Caco-2 (cell line): Measurements from ENCODE around the gene PFKM. TPM values are rescaled to one million over a fixed set of nuclear protein-coding genes. Genes with fewer than 3 reads are reported as not detected.

Experiments
- BruUV-seq: library from RNA; stranded (reverse); fragments of 400-500 nt; replicated peaks from 2 replicates; lab custom pipeline; 2021; lab: Mats Ljungman, UMichigan
- CTCF ChIA-PET: fragments of 300-600 bp; sonication (Branson Sonifier 250); formaldehyde crosslinking; loops from one replicate; lab custom pipeline; 2022; ENCODE audit warnings: antibody characterized with exemption; lab: Charles Lee
- POLR2A ChIA-PET: fragments of 300-600 bp; sonication (Branson Sonifier 250); formaldehyde crosslinking; loops from one replicate; lab custom pipeline; 2022; ENCODE audit warnings: antibody characterized with exemption; lab: Charles Lee
- DNase-seq, 2 experiments: peaks; one replicate each; pipeline versions ENCODE4 v3.0.0 to v3.0.0-alpha.2; 2020 to 2022
- H3K27me3 ChIP-seq: replicated peaks from 2 replicates; pipeline ENCODE4 v1.6.0; 2011; ENCODE audit warnings: low read length; ENCODE audit not compliant: control insufficient read depth, insufficient read depth
- H3K36me3 ChIP-seq: 2 replicates; pipeline ENCODE4 v1.5.1; 2011; ENCODE audit warnings: low read length; ENCODE audit not compliant: control insufficient read depth, insufficient read depth
- H3K4me1 ChIP-seq: fragments of 250-450 bp; sonication (Bioruptor Pico); 2 replicates; pipeline ENCODE4 v1.5.1; 2020; ENCODE audit warnings: mild to moderate bottlenecking
- H3K4me3 ChIP-seq: 2 replicates; pipeline ENCODE4 v1.5.1; 2011; ENCODE audit warnings: low read depth, mild to moderate bottlenecking, control low read depth, low read length
- H3K9me3 ChIP-seq: fragments of 250-450 bp; sonication (Bioruptor Pico); 2 replicates; pipeline ENCODE4 v1.5.1; 2020; ENCODE audit warnings: mild to moderate bottlenecking, moderate library complexity
- H3K27ac Mint-ChIP-seq: one replicate; pipeline ENCODE4 v1.8.0; 2022; ENCODE audit warnings: mixed read lengths; ENCODE audit not compliant: unreplicated experiment
- H3K27me3 Mint-ChIP-seq: one replicate; pipeline ENCODE4 v1.8.0; 2022; ENCODE audit warnings: mixed read lengths; ENCODE audit not compliant: insufficient read depth, unreplicated experiment
- H3K36me3 Mint-ChIP-seq: one replicate; pipeline ENCODE4 v1.8.0; 2022; ENCODE audit warnings: mild to moderate bottlenecking, mixed read lengths; ENCODE audit not compliant: insufficient read depth, unreplicated experiment
- H3K4me1 Mint-ChIP-seq: one replicate; pipeline ENCODE4 v1.8.0; 2022; ENCODE audit warnings: low read depth, mixed read lengths; ENCODE audit not compliant: unreplicated experiment
- H3K4me3 Mint-ChIP-seq: one replicate; pipeline ENCODE4 v1.8.0; 2022; ENCODE audit warnings: mild to moderate bottlenecking, moderate library complexity, mixed read lengths; ENCODE audit not compliant: unreplicated experiment
- H3K9me3 Mint-ChIP-seq: one replicate; pipeline ENCODE4 v1.8.0; 2022; ENCODE audit warnings: mixed read lengths; ENCODE audit not compliant: unreplicated experiment
- CTCF ChIP-seq, 2 experiments: fragments of 200-600 bp in 1 of 2; IDR thresholded peaks; 1 replicate in 1 of 2; 2 replicates in 1 of 2; pipeline versions ENCODE4 v1.5.1 to v1.8.0; 2011 to 2022; ENCODE audit warnings: antibody characterized with exemption in 1 of 2, control low read depth in 1 of 2, inconsistent platforms in 1 of 2, low read depth in 1 of 2, low read length in 1 of 2, mild to moderate bottlenecking in 1 of 2, moderate library complexity in 1 of 2; ENCODE audit not compliant: insufficient read depth in 1 of 2, severe bottlenecking in 1 of 2, unreplicated experiment in 1 of 2
- intact Hi-C: fragments of 100-400 bp; cut with micrococcal nuclease; formaldehyde crosslinking; loops from one replicate; pipeline ENCODE4 v1.10.0; 2022; ENCODE audit not compliant: unreplicated experiment
- microRNA-seq: library from miRNA; unstranded; fragments of <30 nt; microRNA quantifications from one replicate; pipeline ENCODE4 v1.2.0, GENCODE V29; 2022
- total RNA-seq: library from RNA; stranded (reverse); gene quantifications from 2 replicates; pipeline ENCODE4 v1.2.3, GENCODE V29; 2022

The PFKM gene
- total RNA-seq, 1 experiment from 2014 or later: 96.8 TPM

- H3K4me1 ChIP-seq: peaks cover 59% of the 10 kb centered on the region
- H3K27me3 ChIP-seq: no peaks in the 10 kb centered on the region
- Mint-ChIP-seq H3K4me3 (no peak overlapping the region), H3K4me1 (peaks cover 48% of the 10 kb centered on the region), H3K27me3 (no peaks in the 10 kb centered on the region), H3K36me3 (peaks cover 13% of the 10 kb centered on the region), H3K27ac (peak overlapping the region; percentile 12), H3K9me3 (no peaks in the 10 kb centered on the region)
- TF ChIP-seq CTCF (IDR thresholded peaks at IDR 0.05; ENCODE audit: insufficient read depth in 1 of 2, low read depth in 1 of 2, low read length in 1 of 2, severe bottlenecking in 1 of 2, unreplicated experiment in 1 of 2): no peak
- POLR2A ChIA-PET: interaction anchor here (0.6 kb wide), 1 partner anchor 91 kb away, joined by 5 read pairs; no protein-coding TSS in a partner anchor
- BruUV-seq: no TSS peak
- CTCF ChIA-PET: no interaction called here
- H3K36me3 ChIP-seq: no peaks in the 10 kb centered on the region
- DNase-seq: no peak
- no peaks in the 10 kb centered on the region for H3K9me3 ChIP-seq
- intact Hi-C loops: no loop called here
- H3K4me3 ChIP-seq: no peak overlapping the region
These were observed 74.5 kb downstream of the PFKM start for GRCh38 chr12:48193623-48194022.

- peaks cover 67% of the 10 kb centered on the region for H3K4me1 ChIP-seq
- H3K9me3 ChIP-seq: no peaks in the 10 kb centered on the region
- no peak for DNase-seq
- no peak overlapping the region for H3K4me3 ChIP-seq
- BruUV-seq: no TSS peak
- no peaks in the 10 kb centered on the region for H3K27me3 ChIP-seq
- H3K36me3 ChIP-seq: no peaks in the 10 kb centered on the region
- peak overlapping the region; percentile 6 for H3K27ac Mint-ChIP-seq
- intact Hi-C loops: no loop called here
- no peaks in the 10 kb centered on the region for H3K27me3 Mint-ChIP-seq
- H3K36me3 Mint-ChIP-seq: peaks cover 19% of the 10 kb centered on the region
- POLR2A ChIA-PET: no interaction called here
- no peak overlapping the region for H3K4me3 Mint-ChIP-seq
- no peaks in the 10 kb centered on the region for H3K9me3 Mint-ChIP-seq
- no peak for TF ChIP-seq CTCF (IDR thresholded peaks at IDR 0.05; ENCODE audit: insufficient read depth in 1 of 2, low read depth in 1 of 2, low read length in 1 of 2, severe bottlenecking in 1 of 2, unreplicated experiment in 1 of 2)
- H3K4me1 Mint-ChIP-seq: peaks cover 56% of the 10 kb centered on the region
- CTCF ChIA-PET: no interaction called here
These were observed 75.6 kb downstream of the PFKM start for GRCh38 chr12:48194799-48195201.

Small RNA genes within 50 kb of the gene (microRNA-seq; reads per million reads assigned to microRNA genes)
- gene MIR6505: 3.5 reads per million, percentile 22 among the genes with 10 or more reads in this experiment

Other genes with a start within 250 kb of the PFKM start
- 13.6 and 15.4 TPM in 2 replicates for gene VDR, start 214.4 kb upstream of the PFKM start, total RNA-seq
- 247 and 281 TPM in 2 replicates for gene TMEM106C, start 155.8 kb upstream of the PFKM start, total RNA-seq
- 200 and 201 TPM in 2 replicates for gene COL2A1, start 114.9 kb upstream of the PFKM start, total RNA-seq
- 40.4 and 42.1 TPM in 2 replicates for gene SENP1, start 13.3 kb upstream of the PFKM start, total RNA-seq
- 27.8 and 30.6 TPM in 2 replicates for gene ASB8, start 38.2 kb downstream of the PFKM start, total RNA-seq
- 1.00 and 1.0 TPM in 2 replicates for gene CCDC184, start 64.3 kb downstream of the PFKM start, total RNA-seq
- gene OR10AD1, start 83.9 kb downstream of the PFKM start, total RNA-seq: not detected in 2 replicates
- gene ZNF641, start 231.6 kb downstream of the PFKM start, total RNA-seq: 13.2 and 14.7 TPM in 2 replicates